Dendritic cell treated with granulocyte-macrophage colony-stimulating factor and Interleukin-4, amounts not matched to agents 40 ng/mL and 50 ng/mL, for 4 days (primary cell): ENCODE data around the gene RAPGEF1.

Source experiments
- H3K27ac Mint-ChIP-seq: one replicate; pipeline ENCODE4 v1.8.0; 2022; ENCODE audit warnings: mild to moderate bottlenecking, mixed read lengths
- H3K27me3 Mint-ChIP-seq: one replicate; pipeline ENCODE4 v1.8.0; 2022; ENCODE audit warnings: mild to moderate bottlenecking, mixed read lengths
- H3K36me3 Mint-ChIP-seq: one replicate; pipeline ENCODE4 v1.8.0; 2022; ENCODE audit warnings: low read depth, mixed read lengths
- H3K4me1 Mint-ChIP-seq: one replicate; pipeline ENCODE4 v1.8.0; 2022; ENCODE audit warnings: low read depth, mixed read lengths
- H3K4me3 Mint-ChIP-seq: one replicate; pipeline ENCODE4 v1.8.0; 2022; ENCODE audit warnings: mild to moderate bottlenecking, moderate library complexity, mixed read lengths
- H3K9me3 Mint-ChIP-seq: one replicate; pipeline ENCODE4 v1.8.0; 2022; ENCODE audit warnings: mixed read lengths
- intact Hi-C: fragments of 100-400 bp; cut with micrococcal nuclease; formaldehyde crosslinking; loops from one replicate; pipeline ENCODE4 v1.15.0; 2022

RAPGEF1 gene

DNA sequence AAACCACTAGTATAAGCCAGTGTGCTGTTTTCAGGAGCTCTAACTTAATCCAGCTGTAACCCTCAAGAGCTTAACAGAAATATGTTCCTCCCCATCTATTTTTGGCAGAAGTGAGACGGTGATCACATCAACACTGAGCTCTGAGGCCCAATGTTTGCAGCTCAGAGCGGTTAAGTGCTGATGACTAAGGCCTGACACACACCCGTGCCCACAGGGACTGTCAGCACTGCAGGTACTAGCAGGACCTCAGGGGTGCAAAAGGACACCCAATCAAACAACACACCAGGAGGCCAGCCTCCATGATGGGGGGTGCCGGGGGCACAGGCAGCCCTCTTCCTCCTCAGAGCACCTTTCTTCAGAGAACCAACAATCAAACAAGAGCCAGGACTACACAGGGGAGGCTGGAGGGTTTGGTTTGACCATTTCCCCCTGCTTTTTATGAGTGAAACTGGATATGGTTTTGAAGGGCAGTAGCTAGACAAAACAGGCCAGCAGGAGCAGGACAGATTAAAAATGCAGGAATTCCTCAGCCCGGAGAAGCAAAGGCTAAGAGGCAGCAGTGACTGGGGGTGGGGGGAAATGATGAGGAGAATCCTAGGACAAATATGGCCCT, 61.3 kb downstream of the RAPGEF1 start:
- H3K4me1 Mint-ChIP-seq = peaks cover 94% of the 10 kb centered on the region
- peak overlapping the region; percentile 79 for H3K27ac Mint-ChIP-seq
- no peak overlapping the region for H3K4me3 Mint-ChIP-seq
- intact Hi-C loops = loop anchor here (10.0 kb wide), 1 partner anchor 56 kb away; no protein-coding TSS in a partner anchor
- H3K27me3 Mint-ChIP-seq = no peaks in the 10 kb centered on the region
- no peaks in the 10 kb centered on the region for H3K9me3 Mint-ChIP-seq
- H3K36me3 Mint-ChIP-seq = peaks cover 64% of the 10 kb centered on the region

DNA sequence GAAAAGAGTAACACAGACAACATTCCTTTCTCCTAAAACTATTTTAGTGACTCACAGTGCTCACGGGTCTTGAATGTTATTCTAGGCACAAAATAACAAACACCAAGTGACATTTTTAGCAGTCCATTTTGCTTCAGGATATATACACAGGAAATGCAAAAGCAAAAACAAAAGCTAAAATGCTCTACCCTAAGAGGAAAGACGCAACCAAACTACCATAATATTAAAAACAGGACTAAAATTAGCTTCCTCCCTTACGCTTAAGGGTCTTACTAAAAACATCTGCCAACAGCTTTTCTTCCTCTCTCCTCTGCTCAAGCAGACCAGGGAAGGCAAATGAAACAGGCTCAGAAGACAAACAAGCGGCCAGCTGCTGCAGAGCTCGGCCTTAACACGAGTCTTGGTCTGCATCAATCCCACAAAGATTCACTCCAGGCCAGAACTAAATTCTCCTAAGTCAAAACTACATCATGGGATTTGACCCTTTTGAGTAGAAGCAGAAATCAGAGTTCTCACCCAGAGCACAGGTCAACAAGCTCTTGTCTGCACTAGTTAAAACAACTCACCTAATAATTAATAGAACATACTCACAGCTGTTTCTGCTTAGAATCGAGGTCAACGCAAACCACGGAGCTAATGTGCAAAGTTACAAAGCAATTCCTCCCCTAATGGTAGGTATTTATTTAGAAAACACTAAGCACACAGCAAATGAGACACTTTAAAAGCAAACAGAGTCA, 62.3 kb downstream of the RAPGEF1 start:
- Mint-ChIP-seq H3K27me3 (no peaks in the 10 kb centered on the region), H3K9me3 (no peaks in the 10 kb centered on the region), H3K36me3 (peaks cover 68% of the 10 kb centered on the region), H3K4me3 (peak overlapping the region; percentile 17), H3K4me1 (peaks cover 97% of the 10 kb centered on the region), H3K27ac (peak overlapping the region; percentile 79)
- intact Hi-C loops = loop anchor here (10.0 kb wide), 1 partner anchor 57 kb away; no protein-coding TSS in a partner anchor

- Mint-ChIP-seq H3K9me3 (no peaks in the 10 kb centered on the region), H3K4me3 (peak overlapping the region; percentile 17), H3K4me1 (peaks cover 97% of the 10 kb centered on the region), H3K27ac (peak overlapping the region; percentile 79), H3K27me3 (no peaks in the 10 kb centered on the region), H3K36me3 (peaks cover 68% of the 10 kb centered on the region)
- intact Hi-C loops = loop anchor here (10.0 kb wide), 1 partner anchor 58 kb away; no protein-coding TSS in a partner anchor
Measured at GRCh38 chr9:131677049-131677443, 62.8 kb downstream of the RAPGEF1 start.

GRCh38 chr9:131676431-131676972, 63.4 kb downstream of the RAPGEF1 start:
- H3K27me3 Mint-ChIP-seq = no peaks in the 10 kb centered on the region
- H3K4me3 Mint-ChIP-seq = peak overlapping the region; percentile 9
- intact Hi-C loops = loop anchor here (10.0 kb wide), 1 partner anchor 58 kb away; no protein-coding TSS in a partner anchor
- H3K36me3 Mint-ChIP-seq = peaks cover 71% of the 10 kb centered on the region
- peaks cover 97% of the 10 kb centered on the region for H3K4me1 Mint-ChIP-seq
- H3K9me3 Mint-ChIP-seq = no peaks in the 10 kb centered on the region
- H3K27ac Mint-ChIP-seq = peak overlapping the region; percentile 79

DNA sequence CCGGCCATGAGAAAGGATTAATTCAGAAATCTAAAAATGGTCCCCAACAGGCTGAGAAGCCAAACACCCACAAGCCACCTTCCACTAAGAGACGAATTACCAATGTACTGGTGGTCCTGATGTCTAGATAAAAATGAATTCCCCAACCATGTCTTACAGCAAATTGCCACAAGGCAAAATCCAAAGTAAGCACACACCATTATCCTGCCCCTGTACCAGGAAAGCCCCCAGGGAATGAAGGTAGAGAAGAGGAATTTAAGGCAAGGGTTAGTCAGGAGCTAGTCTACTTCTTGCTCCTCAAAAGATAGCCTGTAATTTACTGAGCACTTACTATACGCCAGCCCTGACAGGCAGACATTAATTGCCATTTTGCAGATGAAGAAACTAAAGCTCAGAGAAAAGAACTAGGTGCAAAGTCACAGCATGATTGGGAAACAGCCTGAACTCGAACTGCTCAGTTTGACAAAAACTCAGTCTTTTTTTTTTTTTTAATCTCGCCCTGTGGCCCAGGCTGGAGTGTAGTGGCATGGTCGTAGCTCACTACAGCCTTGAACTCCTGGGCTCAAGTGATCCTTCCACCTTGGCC, 64.3 kb downstream of the RAPGEF1 start:
- H3K36me3 Mint-ChIP-seq = peaks cover 69% of the 10 kb centered on the region
- intact Hi-C loops = loop anchor here (10.0 kb wide), 1 partner anchor 59 kb away; no protein-coding TSS in a partner anchor
- H3K27me3 Mint-ChIP-seq = no peaks in the 10 kb centered on the region
- no peak overlapping the region for H3K4me3 Mint-ChIP-seq
- peaks cover 97% of the 10 kb centered on the region for H3K4me1 Mint-ChIP-seq
- peak overlapping the region; percentile 79 for H3K27ac Mint-ChIP-seq
- H3K9me3 Mint-ChIP-seq = no peaks in the 10 kb centered on the region

DNA sequence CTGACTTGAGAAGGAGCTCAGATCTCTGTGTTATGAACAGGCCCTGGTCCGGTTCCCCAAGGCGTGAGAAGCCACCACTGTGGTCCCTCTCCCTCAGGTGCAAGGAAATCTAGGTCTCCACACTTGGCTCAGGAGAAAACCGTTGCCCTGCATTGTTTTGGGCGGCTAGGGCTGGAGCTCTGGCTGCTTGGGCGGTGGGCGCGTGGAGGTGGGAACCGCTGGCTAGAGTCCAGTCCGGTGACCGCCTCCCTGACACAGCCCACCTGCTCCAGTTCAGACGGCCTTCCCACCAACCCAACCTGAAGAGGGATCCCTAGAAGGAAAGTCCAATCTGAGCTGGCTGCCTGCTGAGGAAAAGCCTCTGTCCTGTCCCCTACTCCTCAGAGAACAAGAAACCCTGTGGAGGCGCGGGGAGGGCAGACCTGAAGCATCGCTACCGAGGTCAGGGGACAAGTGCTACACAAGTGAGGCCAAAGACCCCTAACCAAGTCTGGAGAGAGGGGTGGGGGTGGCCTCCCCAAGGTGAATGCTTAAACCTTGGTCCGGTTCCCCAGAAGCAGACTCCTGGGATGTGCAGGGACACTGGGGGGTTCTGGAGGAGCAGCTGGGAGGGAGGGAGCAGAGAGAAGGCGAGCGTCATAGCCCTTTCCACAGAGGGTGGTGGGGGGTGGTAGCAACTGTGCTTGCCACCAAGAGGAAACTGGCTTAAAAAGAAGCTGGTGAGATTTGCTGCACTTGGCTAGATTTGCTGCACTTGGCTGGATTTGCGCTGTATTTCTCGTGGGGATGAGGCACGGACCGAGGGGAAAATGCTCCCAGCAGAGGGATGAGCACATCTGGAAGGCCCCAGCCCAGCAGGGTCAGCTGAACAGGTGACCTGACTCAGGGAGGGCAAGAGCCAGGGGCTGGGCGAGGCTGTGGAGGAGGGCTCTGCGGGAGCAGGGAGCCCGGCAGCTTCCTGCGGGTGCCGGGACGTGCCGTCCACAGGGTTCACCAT, 65.2 kb downstream of the RAPGEF1 start:
- Mint-ChIP-seq H3K4me3 (no peak overlapping the region), H3K27me3 (no peaks in the 10 kb centered on the region), H3K9me3 (no peaks in the 10 kb centered on the region), H3K36me3 (peaks cover 61% of the 10 kb centered on the region), H3K27ac (peak overlapping the region; percentile 79), H3K4me1 (peaks cover 97% of the 10 kb centered on the region)
- intact Hi-C loops = loop anchor here (10.0 kb wide), 1 partner anchor 60 kb away; no protein-coding TSS in a partner anchor

DNA sequence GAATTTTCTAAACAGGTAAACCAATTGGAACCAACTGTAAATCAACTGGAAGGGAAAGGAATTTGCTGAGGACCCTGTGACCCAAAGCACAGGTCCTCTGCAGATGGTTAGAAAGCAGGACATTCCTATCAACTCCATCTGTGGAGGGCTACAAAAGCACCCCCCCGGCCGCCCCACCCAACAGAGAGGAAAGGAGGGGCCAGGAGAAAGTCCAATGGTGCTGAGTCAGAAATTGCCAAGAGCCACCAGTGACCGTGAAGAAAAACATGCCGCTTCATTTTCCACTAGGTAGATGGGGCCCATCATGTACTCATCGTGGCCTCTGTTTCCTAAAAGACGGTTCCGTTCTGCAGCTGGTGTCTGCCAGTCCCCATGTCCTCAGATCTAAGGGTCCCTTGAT, 66.3 kb downstream of the RAPGEF1 start:
- Mint-ChIP-seq H3K4me1 (peaks cover 97% of the 10 kb centered on the region), H3K4me3 (no peak overlapping the region), H3K27ac (no peak overlapping the region), H3K27me3 (no peaks in the 10 kb centered on the region), H3K36me3 (peaks cover 61% of the 10 kb centered on the region), H3K9me3 (no peaks in the 10 kb centered on the region)
- intact Hi-C loops = loop anchor here (10.0 kb wide), 1 partner anchor 61 kb away; no protein-coding TSS in a partner anchor

DNA sequence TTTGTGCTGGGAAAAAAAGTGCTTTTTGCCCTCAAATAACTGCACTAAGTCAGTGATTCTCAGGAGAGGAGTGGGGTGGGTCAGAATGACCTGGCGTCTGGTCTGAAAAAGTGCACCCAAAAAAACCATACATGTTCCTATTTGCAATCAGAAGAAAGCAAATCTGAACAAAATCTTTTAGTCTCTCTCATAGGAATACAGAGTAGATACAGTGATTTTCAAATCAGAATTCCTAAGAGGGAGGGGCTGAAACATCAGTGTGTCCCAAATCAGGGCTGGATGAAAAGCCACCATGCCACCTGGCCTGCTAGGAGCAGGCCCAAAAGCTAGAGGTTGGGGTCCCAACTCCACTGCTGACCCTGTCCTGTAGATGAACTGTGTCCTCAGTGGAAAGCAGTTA, 66.8 kb downstream of the RAPGEF1 start:
- H3K36me3 Mint-ChIP-seq = peaks cover 66% of the 10 kb centered on the region
- no peaks in the 10 kb centered on the region for H3K9me3 Mint-ChIP-seq
- H3K27ac Mint-ChIP-seq = peak overlapping the region; percentile 87
- intact Hi-C loops = loop anchor here (10.0 kb wide), 1 partner anchor 62 kb away; no protein-coding TSS in a partner anchor
- H3K4me3 Mint-ChIP-seq = no peak overlapping the region
- peaks cover 97% of the 10 kb centered on the region for H3K4me1 Mint-ChIP-seq
- no peaks in the 10 kb centered on the region for H3K27me3 Mint-ChIP-seq

DNA sequence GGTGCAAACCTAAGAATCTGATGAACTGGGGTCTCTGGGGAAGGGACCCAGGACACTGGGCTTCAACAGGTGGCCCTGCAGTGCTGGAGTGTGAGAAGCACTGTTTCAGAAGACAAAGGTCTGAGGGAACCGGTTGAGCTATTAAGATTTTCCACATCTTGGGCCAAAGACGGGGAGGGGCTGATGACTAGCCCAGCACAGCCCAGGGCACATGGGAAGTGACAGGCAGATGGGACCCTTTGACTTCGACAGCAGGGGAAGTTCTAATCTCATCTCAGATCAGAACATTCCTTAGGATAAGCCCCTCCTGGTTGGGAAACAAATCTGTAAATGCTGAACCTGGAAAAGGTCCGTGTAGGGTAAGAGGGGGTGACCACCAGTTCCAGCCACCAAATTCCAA, 67.4 kb downstream of the RAPGEF1 start:
- H3K27ac Mint-ChIP-seq = peak overlapping the region; percentile 87
- H3K9me3 Mint-ChIP-seq = no peaks in the 10 kb centered on the region
- intact Hi-C loops = loop anchor here (10.0 kb wide), 1 partner anchor 62 kb away; no protein-coding TSS in a partner anchor
- H3K4me1 Mint-ChIP-seq = peaks cover 97% of the 10 kb centered on the region
- peaks cover 72% of the 10 kb centered on the region for H3K36me3 Mint-ChIP-seq
- H3K4me3 Mint-ChIP-seq = no peak overlapping the region
- no peaks in the 10 kb centered on the region for H3K27me3 Mint-ChIP-seq

GRCh38 chr9:131671133-131671520, 68.7 kb downstream of the RAPGEF1 start:
- Mint-ChIP-seq H3K27me3 (no peaks in the 10 kb centered on the region), H3K27ac (peak overlapping the region; percentile 87), H3K36me3 (peaks cover 72% of the 10 kb centered on the region), H3K4me1 (peaks cover 95% of the 10 kb centered on the region), H3K9me3 (no peaks in the 10 kb centered on the region), H3K4me3 (peak overlapping the region; percentile 28)
- intact Hi-C loops = loop anchor here (2.0 to 10.0 kb wide), 2 partner anchors 14 to 64 kb away; no protein-coding TSS in a partner anchor

- no peaks in the 10 kb centered on the region for H3K27me3 Mint-ChIP-seq
- H3K27ac Mint-ChIP-seq = peak overlapping the region; percentile 87
- H3K9me3 Mint-ChIP-seq = no peaks in the 10 kb centered on the region
- peak overlapping the region; percentile 28 for H3K4me3 Mint-ChIP-seq
- intact Hi-C loops = loop anchor here (2.0 to 10.0 kb wide), 2 partner anchors 14 to 64 kb away; no protein-coding TSS in a partner anchor
- H3K4me1 Mint-ChIP-seq = peaks cover 94% of the 10 kb centered on the region
- peaks cover 69% of the 10 kb centered on the region for H3K36me3 Mint-ChIP-seq
Measured at GRCh38 chr9:131670247-131671132, 69.4 kb downstream of the RAPGEF1 start.
